GM19099 (cell line): ENCODE measurements around the gene RALGAPA2.

Experiments
- POLR2A ChIP-seq: IDR thresholded peaks from 3 replicates; pipeline ENCODE4 v1.6.1; 2011; ENCODE audit warnings: low read depth; ENCODE audit not compliant: insufficient read length; ENCODE audit errors: extremely low read depth

RALGAPA2 gene

DNA sequence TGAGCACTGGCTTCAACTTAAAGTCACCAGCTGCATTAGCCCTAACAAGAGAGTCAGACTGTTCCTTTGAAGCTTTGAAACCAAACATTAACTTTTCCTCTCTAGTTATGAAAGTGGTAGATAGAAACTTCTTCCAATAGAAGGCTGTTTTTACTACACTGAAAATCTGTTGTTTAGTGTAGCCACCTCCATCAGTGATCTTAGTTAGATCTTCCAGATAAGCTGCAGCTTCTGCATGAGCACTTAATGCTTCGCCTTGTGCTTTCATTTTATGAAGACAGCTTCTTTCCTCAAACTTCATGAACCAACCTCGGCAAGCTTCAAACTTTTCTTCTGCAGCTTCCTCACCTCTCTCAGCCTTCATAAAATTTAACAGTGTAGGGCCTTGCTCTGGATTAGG, 211.3 kb downstream of the RALGAPA2 start:
- TF ChIP-seq POLR2A: no peak

DNA sequence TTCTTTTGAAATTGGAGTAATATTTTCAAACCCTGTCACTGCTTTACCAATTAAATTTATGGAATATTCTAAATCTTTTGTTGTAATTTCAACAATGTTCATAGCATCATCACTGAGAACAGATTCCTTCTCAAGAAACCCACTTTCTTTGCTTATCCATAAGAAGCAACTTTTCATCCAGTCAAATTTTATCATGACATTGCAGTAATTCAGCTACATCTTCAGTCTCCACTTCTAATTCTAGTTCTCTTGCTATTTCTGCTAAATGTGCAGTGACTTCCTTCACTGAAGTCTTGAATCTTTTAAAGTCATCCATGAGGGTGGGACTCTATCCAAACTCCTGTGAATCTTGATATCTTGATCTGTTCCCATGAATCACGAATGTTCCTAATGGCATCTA, 212.1 kb downstream of the RALGAPA2 start:
- TF ChIP-seq POLR2A: no peak

DNA sequence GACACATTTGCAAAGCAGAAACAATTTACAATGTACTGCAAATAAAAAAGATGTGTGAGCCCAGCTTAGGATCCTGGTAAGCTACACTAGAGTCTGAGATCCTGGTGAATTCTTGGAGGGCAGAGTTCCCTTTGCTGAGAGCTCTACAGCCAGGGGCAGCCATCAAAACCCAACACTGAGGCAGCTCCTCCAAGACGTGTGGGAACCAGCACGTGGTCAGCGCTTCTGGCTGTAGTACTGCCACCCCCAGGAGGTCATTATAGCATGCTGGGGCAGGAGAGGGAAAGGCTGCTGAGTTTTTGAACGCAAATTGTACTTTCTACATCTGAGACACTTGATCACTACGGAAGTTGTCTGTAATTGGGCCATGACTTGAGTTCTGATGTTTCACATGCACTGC, 213.0 kb downstream of the RALGAPA2 start:
- TF ChIP-seq POLR2A: no peak

DNA sequence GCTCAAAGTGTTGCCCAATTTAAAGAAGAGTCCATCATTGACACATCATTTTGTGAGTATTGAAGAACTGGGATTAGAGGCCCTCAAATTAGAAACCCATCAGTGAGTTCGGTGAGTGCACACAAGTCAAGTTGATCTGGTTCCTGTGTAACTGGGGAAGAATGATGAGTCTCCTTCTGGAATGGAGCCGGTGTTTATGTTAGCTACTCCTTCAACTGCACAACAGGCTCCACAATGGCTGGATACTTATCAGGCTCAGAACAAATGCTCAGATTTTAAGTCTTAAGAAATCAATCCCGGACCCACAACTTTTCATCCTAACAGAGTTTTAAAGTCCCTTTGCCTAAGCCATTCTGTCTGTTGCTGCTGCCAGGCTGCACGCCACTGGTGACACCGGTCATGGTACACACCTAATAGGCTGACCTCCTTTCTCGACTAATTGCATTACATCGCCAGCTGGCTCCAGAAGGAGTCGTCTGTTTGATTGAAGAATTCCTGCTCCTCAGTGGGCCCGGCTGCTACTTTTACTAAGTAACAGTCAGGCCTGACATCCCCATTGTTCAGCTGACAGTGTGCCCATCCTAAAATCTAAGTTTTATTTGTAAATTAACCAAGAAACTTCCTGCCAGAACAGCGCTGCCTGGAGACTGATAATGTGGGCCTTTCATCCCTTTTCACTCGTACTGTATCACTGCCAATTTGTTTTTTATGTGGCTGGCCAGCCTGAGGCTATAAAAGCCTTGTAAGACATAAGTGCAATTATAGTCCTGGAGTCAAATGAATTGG, 214.2 kb downstream of the RALGAPA2 start:
- TF ChIP-seq POLR2A: no peak

DNA sequence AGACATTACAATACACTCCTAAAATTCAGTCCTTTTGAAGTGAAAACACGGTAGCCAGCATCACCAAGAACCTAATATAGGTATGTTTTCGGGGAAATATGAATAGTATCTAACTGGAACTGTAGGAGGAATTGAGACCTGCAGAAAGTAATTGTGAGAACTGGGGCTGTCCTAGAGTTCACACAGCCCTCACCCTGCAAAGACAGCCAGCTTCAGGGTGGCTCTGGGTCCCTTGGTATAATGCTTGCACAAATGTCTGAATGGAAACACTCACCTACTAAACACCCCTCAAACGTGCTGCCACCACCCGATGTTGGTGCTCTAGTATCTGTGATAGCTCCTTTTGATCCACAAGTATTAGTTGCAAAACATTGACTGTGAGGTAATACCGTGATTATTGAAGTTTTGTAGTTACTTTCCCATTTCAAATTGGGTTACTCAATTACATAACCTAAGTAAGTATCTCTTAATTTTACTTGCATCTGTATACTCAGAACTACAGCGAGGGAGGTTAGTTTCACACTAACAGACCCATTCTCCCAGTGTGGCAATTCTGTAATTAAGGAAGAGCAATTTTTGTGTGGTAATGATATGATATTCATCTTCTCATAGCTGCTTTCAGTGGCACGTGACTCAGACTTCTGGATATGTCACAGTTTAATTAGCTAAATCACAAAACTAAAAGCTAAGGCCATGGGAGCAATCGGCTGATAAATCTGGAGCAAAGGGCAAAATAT, 215.0 kb downstream of the RALGAPA2 start:
- TF ChIP-seq POLR2A: no peak

DNA sequence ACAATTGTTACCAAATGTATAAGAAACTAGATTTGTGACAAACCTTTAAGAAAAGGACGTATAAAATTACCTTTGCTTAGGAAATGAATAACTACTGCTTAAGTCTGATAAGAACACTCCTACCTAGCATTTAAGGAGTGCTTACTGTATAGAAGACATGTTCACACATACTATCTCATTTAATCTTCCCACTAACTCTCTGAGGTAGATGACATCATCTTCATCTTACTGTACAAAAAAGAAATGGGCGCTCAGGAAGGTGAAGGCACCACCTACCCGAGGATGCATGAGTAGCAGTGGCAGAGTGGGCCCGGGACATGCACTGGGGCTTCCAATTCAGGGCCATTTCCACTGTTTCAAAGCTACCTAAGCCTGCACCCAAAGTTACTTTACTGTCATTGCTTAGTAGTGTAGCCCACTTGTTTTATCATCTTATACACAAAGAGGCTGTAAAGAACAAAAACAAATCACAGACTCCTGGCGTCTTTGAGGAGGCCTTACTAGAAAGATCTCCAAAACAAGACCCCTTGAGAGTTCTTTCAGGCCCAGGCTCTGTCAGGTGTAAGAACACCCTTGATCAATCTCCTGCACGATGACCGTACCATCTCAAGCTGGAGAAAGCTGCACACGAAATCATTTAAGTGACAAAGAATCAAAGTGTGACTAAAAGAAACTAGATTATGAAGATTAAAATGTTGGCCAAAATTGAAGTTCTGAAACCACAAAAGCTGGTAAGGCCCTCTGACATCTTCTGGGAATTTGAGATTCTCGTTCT, 216.5 kb downstream of the RALGAPA2 start:
- TF ChIP-seq POLR2A: no peak

DNA sequence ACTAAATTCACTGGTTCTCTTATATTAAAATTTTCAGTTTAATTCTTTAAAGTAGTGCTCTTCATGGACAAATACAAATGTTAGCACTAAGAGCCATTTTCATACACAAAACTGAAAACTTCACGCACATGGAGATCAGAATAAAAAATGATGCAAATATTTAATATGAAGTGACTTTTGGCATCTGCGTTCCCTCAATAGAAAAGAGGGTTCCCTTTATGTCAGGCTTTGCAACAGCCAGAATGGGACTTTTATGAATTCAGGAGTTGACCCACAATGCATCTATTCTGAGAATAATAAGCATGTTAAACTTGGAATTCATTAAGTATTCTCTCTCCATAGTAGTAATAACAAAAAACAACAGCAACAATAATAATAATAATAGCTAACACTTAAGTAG, 218.7 kb downstream of the RALGAPA2 start:
- no peak for TF ChIP-seq POLR2A

DNA sequence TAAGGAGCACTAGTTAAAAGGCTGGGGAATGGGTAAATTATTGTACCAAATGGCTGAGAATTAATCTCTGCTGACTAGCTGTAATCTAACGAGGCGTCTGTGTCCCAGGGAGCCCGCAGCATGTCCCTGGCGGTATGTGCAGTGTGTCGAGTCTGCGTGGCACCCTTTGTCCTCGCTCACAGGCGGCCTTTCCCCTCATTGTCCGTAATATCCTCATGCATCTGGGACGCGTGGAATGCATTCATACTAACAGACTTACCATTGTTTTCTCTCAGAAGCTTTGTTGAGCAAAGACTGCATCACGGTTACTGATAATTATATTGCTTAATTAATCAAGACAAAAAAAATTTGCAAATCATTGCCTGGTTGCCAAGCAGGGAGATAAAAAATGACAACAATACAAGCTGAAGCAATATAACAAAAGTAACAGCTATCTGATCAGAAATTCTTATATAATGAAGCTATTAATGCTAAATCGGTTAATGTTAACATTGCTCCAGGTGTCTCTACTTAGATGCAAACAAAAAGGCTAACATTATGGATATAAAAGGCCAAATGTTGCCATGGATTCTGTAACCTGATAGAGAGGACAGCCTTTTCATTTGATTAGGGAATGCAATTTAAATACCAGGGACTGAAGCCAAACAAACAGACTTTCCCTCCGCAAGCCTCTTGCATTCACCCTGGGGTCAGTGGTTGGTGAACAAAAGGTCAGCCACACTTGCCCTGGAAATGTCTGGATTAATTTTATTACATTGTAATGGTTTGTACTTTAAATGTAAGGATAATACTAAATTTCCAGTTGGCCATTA, 219.7 kb downstream of the RALGAPA2 start:
- TF ChIP-seq POLR2A: no peak

DNA sequence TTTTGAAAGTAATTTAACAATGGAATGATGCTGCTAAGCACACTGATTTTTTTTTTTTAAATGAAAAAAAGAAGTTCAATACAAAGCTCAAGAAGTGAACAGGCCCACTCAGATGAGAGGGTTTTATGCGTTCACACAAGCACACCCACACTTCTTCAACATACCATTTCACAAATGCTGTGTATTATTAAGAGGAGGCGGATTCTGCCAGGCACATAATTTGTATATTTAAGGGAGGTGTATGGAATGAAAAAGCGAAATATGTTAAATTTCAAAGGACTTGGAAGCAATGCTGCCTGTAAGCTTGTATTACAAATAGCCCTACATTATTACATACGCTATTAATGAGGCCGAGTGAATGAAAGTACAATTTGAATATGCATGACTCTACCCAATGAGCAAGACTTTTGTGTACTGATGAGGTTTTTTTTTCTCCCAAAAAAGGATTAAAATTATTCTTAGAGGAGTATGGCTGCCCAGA, 220.6 kb downstream of the RALGAPA2 start:
- TF ChIP-seq POLR2A: no peak

DNA sequence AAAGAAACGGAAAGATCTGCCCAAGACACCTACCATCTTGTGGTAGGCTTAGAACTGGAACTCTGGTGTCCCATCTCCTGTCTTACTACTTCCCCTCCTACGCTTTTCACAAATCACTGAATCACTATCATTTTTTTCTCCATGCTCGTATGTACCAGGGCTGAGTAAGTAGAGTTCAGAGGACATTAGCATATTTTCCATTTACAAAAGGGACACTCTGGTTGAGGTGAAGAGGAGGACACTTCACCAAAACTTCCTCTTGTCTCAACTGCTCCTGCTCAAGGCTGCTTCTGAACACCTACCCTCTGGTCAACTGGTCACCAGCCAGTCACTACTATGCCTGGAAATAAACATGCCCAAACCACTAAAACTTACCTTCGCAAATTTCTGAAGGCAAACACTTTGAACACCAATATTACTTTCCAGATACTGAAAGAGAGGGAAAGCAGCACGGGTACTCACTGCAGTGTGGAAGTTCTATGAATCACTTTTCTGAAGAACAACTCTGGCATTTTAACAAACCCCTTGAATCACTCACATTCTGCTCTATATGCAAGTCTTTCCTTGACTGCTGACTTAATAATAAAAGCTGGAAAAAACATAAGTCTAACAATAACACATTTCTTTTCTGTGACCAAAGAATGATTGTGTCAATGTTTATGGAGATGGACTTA, 221.2 kb downstream of the RALGAPA2 start:
- no peak for TF ChIP-seq POLR2A

DNA sequence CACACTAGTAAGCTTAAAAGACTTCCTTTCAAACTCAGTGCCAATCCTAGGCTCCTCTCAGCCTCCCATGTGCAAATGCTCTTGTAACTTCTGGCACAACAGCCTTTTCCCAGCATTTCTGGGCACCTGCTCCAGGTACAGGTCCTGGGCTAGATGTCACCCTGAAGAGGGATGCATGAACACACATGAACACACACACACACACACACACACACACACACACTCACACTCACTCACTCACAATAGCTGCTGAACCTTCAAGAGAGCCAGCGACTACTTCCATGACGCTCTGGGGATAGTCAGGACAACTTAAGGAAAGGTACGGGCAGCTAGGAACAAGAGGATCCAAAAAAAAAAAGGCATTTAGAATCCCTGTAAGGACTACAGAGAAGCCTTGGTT, 221.8 kb downstream of the RALGAPA2 start:
- TF ChIP-seq POLR2A: no peak

DNA sequence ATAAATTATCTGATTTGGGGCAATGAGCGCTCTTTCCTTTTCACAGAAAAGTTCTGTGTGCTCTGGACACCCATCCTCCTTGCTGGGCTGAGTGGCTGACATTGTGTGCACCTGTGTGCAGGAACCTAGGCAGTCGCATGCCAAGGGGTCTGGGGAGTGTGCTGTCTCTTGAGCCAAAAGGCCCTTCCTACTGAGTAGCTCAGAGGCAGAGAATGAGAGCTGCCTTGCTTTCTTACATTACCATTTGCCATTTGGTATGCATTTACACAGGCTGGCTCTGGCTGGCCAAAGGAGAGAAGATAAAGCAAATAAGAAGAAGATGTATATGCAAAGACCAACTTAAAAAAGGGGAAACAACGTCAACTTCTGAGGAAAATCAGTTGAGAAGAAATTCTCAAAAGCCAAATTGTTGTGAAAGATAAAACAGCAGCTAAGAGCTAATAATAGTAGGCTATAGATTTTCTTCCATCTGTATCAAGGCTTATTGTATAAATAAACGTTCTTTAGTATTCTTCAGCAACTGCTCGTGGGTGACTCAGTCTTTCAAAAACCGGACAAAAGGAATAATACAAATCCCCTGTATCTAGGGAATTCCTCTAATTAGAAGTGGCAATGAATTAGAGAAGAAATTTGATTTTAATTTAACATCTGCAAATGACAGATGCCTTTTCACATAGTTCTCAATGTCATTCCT, 222.6 kb downstream of the RALGAPA2 start:
- TF ChIP-seq POLR2A: no peak

DNA sequence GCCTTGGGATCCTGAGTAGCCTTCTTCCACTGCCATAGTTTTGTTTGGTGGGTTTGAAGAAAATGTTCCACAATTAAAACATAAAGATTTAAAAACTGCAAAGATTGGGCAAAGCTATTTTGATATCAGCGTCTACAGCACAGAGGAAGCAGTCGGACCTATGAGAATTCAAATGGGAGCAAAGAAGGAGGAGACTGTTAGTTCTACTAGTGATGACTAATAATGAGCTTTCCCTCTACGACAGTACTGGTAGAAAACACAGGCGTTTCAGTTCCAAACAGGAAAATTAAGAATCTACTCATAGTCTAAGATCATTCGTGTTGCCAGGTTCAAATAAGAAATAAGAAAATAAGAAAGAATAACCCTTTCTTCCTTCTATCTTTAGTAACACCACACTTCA, 223.4 kb downstream of the RALGAPA2 start:
- no peak for TF ChIP-seq POLR2A

DNA sequence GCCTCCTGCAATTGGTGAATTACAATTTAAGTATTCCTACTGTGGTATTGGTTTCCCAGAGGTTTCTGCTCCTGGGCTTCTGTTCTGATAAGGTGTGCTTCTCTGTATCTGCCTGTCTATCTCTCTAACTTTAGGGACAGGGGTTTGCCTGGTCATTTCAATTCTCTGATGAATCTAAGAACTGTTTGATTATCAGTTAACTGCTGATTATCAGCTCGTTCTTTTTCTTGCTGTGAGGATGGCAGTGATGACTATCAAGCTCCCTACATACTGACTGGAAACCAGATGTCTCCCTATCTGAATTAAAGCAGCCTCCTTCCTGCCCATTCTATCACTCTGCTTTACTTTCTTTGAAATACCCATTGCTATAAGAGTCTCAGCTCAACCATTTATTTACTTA, 224.1 kb downstream of the RALGAPA2 start:
- no peak for TF ChIP-seq POLR2A

DNA sequence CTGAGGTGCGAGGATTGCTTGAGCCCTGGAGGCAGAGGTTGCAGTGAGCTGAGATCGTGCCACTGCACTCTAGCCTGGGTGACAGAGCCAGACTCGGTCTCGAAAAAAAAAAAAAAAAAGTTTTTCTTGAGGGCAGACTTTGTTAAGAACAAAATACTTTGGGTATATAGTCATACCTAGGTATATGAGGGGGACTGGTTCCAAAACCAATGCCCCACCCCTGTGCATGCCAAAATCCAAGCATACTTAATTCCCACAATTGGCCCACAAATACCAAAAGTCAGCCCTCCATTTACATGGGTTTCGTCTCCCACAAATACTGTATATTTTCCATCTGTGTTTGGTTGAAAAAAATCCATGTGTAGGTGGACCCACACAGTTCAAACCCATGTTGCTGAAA, 224.6 kb downstream of the RALGAPA2 start:
- TF ChIP-seq POLR2A: no peak
